Activated naive CD8-positive, alpha-beta T cell treated with anti-CD3 and anti-CD28 coated beads, Interleukin-2, amount 50 U/mL, for 16 hours (primary cell): Measurements from ENCODE around the gene FAM76B.

Experiments
- DNase-seq: peaks from one replicate; pipeline ENCODE4 v3.0.0-alpha.2; 2020; ENCODE audit warnings: low read depth, low spot score

FAM76B gene

DNA sequence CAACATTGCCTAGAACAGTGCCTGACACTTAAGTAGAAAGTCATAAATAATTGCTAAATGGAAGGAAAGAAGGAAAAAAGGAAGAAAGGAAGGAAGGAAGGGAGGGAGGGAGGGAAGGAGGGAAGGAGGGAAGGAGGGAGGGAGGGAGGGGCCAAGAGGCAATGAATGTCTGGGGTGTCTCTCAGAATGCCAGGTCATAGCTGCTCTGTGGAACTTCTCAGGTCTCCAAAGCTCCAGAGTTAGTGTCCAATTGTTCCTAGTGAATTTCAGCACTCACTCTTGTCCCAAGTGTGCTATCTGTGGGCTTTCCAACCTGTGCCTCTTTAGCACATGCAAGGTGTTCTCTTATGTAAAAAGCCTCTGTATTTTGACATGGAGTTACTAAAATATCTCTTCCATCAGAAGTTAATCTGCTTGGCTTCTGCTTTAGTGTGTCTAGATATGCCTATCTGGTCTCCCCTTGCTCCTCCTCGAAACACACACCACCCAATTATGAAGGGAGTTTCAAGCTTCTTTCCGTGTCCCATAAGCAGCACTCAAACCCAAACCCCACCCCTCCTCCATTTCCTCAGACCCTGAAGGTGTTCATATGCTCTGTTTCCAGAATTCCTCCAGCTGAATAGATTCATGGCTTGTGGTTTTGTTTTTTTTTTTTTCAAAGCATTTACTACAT, 56.5 kb downstream of the FAM76B start:
- no peak for DNase-seq

DNA sequence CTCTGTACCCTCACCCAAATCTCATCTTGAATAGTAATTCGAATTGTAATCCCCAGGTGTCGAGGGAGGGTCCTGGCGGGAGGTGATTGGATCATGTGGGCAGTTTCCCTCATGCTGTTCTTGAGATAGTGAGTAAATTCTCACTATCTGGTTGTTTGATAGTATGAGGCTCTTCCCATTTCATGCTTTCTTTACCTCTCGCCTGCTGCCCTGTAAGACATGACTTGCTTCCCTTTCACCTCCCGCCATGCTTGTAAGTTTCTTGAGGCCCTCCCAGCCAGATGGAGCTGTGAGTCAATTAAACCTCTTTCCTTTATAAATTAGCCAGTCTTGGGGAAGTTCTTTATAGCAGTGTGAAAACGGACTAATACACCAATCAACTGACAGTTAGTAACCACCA, 60.1 kb downstream of the FAM76B start:
- no peak for DNase-seq

- no peak for DNase-seq
Measured at GRCh38 chr11:95728790-95729189, 60.8 kb downstream of the FAM76B start.

- no peak for DNase-seq
Measured at GRCh38 chr11:95728094-95728493, 61.5 kb downstream of the FAM76B start.

GRCh38 chr11:95727620-95728019, 62.0 kb downstream of the FAM76B start:
- no peak for DNase-seq

GRCh38 chr11:95727111-95727510, 62.5 kb downstream of the FAM76B start:
- no peak for DNase-seq

DNA sequence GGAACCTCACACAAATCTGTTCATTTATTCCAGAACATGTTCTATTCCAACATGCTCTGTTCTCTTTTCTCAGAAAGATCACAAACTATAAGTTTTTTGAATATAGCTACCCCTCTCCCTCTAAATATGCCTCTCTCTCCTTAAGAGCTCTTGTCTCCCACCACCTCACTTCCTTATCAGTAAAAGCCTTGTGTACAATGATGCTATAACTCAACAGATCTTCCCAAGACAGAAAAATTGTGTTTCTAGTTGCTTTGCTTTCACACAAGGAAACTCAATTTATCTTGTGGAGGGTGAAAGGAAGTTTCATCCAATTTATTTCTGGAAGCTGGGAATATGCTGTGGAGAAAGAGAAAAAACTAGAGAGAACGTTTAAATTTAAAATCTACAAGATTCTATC, 64.4 kb downstream of the FAM76B start:
- no peak for DNase-seq

GRCh38 chr11:95723361-95723942, 66.1 kb downstream of the FAM76B start:
- DNase-seq = no peak

GRCh38 chr11:95720195-95720594, 69.4 kb downstream of the FAM76B start:
- no peak for DNase-seq
